Pons (tissue), 1 donor: ENCODE data around the gene RAD51B.

Source experiments
- DNase-seq: peaks from one replicate; pipeline ENCODE4 v3.0.0-alpha.2; 2016; ENCODE audit warnings: low spot score

RAD51B gene

DNA sequence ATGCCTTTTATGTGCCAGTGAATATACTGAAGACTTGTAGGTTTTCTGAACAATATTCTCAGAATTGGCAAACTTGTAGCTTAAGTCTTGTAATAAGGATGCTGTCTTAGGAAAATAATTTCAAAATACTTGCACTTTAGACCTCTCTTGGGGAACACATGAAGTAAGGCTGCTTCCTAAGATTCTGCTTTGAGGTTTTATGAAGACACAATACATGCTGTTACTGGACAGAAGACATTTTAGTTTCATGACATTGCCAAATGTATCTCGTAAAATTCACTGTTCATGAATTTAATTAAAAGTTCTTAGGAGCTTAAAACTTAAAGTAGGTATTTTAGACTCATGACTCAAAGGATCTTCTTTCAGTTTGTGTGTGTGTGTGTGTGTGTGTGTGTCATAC lies 80.7 kb downstream of the RAD51B start:
- no peak for DNase-seq

DNA sequence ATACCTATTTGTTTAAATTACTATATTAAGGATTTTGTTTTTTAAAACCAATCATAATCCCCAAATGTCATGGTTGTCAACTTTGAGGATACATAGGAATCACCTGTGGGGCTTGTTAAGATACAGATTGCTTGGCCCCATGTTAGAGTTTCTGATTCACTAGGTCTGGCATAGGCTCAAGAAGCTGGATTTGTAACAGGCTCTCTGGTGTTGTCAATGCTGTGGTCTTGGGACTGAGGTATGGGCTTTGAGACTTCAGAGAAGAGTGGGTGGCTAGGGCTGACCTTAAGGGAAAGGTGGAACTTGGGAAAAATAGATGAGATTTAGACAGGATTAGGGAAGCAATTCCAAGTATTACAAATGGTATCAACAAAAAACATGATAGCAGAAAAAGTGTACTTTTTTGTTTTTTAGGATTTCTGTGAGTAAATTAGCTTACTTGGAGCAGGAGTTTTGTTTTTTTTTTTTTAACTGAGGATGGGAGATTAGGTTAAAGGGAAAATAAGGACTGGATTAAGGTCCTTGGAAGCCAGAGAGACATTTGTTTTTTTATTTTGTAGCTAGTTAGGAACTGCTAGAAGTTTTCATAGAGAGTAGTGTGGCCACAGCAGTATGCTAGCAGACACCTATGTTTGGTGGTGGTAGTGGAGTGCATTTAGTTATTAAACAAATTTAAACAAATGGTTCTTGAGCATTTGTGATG lies 88.6 kb downstream of the RAD51B start:
- DNase-seq = no peak

DNA sequence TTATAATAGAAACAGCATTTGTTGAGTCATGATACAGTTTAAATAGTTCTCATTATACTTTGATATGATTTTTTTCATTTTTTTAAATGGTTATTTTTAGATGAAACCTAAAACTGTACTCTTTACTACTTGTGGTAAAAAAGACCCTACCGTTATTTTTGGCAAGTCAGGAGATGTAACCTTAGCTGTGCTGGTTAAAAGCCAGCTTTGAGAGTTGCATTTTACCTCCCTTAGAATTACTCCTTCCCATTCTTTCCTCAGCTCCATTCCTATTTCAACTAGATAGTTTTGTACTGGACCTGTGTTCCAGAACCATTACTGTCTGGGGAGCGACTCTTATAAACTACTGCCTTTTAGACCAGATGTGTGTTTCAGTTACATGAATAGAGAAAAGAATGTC lies 92.0 kb downstream of the RAD51B start:
- DNase-seq = no peak

DNA sequence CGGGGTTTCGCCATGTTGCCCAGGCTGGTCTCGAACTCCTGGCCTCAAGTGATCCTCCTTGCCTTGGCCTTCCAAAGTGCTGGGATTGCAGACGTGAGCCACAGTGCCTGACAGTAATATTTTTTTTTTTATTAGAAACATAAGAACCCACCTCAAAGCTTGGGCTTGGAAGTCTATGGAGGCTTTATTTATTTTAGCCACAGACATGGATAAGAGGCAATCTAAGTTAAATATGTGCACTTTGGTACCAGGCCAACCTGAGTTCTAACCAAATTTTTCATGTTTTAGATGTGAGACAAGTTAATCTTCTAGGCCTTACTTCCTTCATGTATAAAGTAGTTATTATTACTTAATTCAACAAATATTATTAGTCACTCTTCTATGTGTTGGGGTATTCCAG lies 96.9 kb downstream of the RAD51B start:
- DNase-seq = no peak

DNA sequence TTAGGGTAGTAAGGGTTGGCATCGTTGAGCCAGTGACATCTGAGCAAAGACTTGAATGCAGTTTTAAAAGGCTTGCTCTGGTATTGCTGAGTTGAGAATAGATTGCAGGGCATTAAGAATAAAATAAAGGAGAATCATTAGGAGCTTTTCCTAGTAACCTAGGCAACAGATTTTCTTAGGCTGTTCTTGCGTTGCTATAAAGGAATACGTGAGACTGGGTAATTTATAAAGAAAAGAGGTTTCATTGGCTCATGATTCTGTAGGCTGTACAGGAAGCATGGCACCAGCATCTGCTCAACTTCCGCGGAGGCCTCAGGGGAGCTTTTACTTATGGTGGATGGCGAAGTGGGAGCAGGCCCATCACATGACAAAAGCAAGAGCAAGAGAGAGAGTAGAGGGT lies 97.4 kb downstream of the RAD51B start:
- no peak for DNase-seq

DNA sequence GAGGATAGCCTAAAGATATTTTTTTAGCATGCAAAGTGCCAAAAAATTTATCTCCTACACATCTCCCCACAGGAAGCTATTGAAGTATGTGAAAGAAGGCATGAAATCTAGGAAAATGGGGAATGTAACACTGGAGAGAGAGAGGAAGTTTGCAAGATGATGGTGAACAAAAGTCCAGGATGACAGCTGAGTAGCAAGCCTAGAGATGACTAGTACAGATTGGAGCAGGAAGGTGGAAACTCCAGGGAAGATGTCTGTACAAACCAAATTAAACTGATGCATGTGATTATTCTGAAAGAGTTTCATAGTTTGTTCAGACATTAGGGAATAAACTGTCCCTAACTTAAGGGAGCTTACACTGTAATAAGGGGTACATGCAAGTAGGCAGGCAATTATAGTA lies 99.3 kb downstream of the RAD51B start:
- no peak for DNase-seq

DNA sequence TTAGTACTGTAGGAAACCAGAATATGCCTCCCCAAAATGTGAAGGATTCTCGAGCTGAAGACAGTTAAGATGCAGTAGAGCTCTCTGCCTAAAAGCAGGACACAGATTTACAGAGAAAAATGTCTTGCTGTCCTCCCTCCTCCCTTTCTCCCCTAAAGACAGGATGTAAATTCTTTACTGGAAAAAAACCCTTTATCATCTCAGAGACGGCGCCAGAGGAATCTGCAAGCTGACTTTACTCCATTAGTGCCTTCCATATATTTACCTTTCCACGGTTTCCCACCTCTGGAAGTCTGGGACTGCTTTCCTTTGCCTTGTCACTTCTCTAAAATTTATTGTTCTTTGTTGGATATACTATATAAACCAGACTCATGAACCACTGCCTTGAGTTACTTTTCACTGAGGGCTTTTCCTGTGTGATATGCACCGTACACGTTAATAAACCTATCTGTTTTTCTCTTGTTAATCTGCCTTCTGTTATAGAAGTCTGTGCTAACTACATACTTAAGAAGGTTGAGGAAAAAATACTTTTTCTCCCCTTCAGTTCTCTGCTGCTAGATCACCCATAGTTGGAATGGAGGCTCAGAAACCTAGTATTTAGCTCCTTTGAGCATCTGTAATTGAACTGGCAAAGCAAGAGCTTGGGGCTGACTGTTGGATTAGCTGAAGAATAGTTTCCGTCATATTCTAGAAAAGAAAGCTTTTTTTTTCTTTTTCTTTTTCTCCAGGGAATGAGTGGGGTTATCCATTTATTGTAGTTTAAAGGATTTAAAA lies 99.9 kb downstream of the RAD51B start:
- no peak for DNase-seq

DNA sequence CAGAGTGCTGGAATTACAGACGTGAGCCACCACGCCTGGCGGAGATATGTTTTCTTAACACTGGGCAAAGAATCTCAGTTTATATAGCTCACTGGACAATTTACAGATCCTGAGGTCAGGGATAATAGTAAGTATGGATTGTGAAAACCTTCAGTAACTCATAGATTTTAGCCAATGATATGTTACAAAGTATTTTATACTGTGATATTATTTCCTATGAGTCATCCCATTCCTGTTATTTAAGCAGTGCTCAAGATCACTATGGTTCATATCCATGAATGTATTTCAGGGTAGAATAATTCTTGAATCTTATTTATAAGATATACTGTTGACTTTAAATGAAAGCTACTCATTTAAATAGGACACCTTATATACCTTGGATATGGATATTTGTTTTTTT lies 107.2 kb downstream of the RAD51B start:
- no peak for DNase-seq

DNA sequence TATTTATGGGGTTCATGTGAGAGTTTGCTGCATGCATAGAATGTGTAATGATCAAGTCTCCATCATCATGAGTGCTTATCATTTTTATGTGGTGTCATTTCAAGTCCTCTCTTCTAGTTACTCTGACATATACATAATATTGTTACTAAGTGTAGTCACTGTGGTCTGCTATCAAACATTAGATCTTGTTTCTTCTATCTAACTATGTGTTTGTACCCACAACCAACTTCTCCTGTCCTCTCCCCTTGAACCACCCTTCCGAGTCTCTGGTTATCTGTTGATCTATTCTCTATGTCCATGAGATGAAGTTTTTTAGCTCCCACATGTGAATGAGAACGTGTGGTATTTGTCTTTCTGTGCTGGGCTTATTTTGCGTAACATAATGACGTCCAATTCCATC lies 107.7 kb downstream of the RAD51B start:
- no peak for DNase-seq

DNA sequence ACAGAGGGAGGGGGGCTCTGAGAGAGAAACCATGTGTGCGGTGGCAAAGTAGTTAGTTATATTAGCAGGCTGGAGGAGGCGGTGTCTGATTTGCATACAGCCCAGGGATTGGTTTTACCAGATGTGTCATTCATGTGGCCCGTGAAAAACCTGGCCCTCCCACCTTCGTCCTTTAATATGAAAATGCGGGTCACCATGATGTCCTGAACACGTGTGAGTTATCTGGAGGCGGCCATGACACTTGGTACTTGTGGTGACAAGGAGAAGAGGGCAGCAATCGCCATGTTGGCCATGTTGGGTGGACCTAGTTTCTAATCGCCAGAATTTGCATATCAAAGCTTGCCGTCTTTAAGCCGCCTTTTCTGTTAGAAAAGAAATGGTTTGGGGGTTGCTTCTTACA lies 108.8 kb downstream of the RAD51B start:
- DNase-seq = no peak

DNA sequence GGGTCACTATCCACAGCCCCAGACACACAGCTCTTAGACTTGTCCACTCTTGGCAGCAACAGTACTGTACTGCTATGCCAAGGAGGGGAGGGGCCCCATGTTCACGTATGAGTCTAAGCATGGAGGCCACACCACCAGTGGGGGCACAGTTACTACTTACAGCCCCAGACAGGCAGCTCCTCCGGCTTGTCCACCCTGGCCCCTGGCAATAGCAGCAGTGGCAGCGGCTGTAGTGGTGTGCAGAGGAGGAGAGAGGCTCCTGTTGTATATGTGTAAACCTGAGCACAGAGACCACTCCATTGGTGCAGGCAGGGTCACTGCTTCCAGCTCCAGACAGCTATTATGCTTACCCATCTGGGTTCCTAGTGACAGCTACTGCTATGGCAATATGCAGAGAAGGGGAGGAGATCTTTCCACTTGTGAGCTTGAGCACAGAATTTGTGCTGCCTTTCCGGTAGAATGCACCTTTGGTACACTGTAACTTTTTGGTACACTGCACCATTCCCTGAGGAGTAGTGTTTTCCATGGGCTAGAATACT lies 113.2 kb downstream of the RAD51B start:
- no peak for DNase-seq

DNA sequence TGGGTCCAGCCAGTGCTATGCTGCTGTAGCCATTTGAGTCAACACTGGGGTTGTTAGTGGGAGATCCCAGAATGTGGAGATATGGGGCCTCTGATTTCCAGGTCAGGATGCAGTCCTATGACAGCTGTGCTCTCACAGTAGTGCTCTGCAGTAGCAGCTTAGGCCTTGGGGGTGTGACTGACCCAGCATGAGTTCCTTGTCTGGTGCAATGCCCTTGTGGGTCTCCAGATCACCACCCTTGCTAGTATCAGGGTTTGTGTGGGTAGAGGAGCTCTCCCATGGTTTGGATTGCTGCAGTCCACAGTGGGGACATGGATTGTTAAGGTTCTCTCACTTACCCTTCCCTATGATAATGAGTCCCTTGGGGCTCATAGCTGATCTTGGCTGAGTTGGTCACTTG lies 113.7 kb downstream of the RAD51B start:
- no peak for DNase-seq

DNA sequence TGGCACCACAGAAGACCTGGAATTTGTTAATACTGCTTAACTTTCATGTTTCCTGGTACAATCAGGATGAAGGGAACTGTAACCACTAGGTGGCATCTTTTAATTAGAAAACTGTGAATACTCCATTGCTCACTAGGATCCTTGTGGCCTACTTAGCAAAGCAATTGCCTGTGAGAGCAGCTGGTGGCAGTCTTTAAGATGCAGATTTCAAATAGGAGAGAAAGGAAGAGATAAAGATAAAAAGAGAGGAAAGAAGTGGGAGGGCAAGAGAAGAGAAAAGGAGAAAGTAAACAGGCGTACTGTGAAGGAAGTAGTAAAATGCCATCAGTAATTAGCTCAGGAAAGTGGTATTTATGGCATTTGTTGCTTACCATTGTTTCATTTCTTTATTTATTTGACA lies 114.5 kb downstream of the RAD51B start:
- peak; percentile 78 for DNase-seq

DNA sequence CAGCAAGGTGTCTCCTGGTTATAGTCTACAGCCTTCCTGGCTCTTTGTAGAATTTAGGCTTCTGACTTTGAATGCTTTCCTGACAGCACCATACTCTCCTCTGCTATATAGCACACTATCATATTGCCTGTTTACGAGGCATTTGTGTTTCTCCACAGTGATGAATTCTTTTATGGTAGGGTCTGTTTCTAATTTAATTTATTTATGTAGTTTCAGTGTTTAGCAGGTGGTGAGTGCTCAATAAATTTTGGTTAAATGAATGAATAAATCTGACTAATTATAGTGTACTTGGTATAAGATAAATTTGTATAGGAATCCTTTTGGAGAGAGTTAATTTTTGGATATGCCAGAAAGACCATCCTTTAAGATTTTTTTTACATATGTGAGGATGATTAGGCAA lies 115.3 kb downstream of the RAD51B start:
- DNase-seq = no peak

DNA sequence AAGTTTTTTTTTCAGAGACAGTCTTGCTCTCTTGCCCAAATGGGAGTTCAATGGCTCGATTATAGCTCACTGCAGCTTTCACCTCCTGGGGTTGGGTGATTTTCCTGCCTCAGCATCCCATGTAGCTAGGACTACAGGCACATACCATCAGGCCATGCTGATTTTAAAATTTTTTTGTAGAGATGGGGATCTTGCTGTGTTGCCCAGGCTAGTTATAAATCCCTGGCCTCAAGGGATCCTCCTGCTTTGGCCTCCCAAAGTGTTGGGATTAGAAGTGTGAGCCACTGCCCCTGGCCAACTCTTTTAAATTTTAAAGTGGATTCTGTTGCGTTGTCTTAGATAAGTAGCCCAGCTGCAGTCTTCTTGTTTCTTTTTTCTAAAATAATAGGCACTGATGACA lies 115.8 kb downstream of the RAD51B start:
- DNase-seq = no peak

DNA sequence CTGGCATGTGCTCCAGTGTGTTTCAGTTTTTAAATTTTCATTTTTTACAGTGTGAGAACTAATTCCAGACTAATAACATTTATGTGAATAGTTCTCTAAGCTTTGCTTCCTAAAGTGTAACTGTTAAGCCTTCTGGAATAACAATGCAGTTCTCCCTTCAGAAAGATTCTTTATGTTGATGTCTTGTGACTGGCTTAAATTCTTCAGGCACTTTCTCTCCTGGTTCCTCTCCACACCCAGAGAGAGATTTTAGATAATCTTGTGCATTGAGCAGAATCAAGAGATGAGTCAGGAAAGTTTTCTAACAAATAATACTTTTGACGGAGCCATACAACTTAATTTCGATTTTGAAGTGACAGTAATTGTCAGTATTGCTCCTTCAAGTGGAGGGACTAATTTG lies 118.5 kb downstream of the RAD51B start:
- no peak for DNase-seq

DNA sequence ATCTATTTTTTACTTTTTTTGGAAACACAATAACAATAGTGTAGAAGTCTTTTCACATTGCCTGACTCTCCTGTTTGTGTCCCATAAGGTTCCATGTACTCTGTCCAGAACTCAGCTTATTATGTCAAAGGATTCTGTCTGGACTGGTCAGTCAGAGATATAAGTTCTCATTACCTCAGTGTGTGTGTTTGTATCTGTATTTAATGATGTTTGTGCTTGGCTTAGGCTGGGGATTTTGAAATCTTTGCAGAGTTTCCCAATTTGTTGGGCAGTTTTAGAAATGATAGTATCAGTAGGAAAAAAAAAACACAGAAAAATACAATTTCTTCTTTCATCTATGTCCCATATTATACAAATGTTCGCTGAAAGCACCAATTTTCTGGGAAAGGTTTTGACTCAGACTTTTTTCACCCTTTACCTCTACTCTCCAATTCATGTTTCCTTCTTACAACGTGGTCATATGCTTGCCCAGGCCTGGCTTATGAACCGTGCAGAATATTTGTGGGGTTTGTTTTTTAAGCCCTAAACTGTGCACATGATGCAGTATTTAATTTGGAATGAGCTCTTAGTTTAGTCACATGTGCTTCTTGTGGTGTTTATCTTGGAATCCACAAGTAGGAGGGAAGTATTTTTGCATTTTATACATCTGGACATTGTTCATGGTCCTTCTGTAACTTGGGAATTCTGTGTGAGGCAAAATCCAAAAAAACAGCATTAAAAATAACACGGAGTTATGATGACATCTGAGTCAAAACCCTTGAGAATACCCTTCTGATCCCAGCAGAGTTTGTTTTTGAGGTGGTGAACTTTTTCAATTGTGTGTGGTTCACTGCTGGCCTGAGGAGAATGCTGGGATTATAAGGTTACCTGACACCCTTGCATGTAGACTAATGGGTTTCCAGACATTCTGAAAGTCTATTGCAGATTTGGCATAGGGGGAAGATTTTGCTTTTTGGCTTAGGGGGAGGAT lies 121.2 kb downstream of the RAD51B start:
- DNase-seq = peak; percentile 7

DNA sequence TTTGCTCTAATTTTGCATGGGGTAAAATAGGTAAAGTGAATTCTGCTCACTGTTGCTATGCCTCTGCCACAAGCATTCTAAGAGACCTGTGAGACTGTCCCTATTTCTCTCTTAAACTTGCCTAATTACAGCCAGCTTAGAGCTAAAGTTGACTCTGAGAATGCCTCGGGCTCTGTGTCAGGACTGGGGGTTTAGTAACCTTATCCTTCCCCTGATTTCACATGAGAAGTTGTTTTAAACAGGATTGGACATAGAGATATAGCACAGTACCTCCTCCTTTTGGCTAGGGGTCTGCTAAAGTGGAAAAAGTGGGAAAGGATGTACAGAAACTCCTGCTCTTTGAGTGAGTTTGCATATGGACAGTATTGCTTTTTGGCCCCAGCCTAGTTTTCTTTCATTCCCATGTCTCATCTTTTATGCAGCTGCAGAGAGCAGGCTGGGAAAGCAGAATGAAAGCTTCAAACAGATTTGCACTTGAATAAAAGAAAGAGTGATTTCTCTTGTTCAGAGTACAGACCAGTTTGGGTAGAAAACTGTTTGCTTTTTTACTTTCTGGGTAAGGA lies 122.0 kb downstream of the RAD51B start:
- peak; percentile 43 for DNase-seq

DNA sequence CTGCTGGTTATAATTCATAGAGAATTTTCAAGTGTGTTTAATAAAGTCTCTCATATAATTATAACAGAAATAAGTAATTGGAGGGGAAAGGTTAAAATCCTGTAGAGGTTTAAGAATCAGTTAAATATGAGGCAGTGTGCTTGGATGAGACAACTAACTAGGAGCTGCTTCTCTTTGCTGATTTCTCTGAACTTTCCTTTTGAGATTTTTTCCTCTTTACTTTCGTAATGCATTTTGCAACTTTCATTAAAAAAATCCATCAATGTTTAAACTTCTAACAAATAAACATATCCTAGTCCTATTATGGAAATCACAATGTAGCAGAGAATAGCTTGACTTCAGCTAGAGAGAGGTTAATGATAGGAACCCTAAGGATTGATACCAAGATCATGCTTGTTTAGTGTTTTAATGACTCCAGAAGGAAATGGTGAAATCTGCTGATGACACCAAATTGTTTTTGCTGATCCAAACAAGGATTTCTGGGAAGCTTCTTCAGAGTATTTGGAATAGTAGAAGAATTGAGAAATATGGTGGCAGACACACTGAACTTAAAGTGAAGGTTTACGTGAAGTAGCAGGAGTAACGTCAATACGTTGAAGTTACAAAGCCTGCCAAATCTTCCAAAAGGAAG lies 122.6 kb downstream of the RAD51B start:
- DNase-seq = no peak

DNA sequence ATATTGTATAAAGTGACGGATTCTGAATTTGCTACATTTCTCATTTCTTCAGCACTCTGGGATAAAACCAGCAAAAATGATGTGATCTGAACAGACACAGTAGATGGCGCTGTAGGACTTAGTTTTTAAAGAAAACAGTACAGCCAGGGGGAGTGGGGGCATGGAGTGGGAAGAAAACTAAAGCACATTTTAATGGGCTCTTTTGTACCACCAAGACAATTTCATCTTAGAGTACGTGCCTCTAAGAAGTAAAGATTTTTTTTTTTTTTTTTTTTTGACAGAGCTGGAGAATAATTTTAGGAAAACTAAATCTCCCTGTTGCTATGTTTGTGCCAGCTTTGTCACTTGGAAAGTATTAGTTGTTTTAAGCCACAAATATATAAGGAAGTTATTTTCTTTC lies 124.4 kb downstream of the RAD51B start:
- peak; percentile 86 for DNase-seq

DNA sequence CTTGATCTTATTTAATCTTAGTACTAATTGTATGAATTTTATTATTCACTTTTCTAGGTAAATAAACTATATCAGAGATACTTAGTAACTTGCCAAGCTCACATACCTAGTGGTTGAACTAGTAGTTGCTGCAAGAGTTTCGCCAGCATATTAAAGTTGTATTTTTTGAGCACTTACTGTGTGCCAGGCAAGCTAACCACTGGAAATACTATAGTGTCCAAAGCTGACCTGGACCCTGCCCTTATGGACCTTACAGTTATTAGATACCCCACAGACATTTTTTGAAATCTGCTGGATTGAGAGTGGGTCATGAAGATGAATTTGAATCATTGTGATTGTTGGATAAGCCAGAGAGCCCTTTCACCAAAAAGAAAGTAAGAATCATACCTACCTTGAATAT lies 125.0 kb downstream of the RAD51B start:
- DNase-seq = no peak

DNA sequence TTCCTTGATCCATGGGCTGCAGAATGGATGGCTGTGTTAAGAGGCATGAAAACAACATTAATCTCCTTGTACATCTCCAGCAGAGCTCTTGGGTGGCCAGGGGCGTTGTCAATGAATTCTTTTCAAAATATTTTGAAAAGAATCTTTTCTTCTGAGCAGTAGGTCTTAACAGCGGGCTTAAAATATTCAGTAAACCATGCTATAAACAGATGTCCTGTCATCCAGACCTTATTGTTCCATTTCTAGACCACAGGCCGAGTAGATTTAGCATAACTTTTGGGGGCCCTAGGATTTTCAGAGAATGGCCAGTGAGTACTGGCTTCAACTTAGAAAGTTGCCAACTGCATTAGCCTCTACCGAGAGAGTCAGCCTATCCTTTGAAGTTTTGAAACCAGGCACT lies 130.2 kb downstream of the RAD51B start:
- DNase-seq = no peak
